Fibroblast of pulmonary artery (primary cell): ENCODE results near the gene COL15A1.
A peak's percentile ranks its signal among the peaks of the same experiment; 100 is the strongest.

Experiments used
- DNase-seq: peaks from one replicate; pipeline ENCODE4 v3.0.0-alpha.2; 2010; ENCODE audit warnings: low read depth
- H3K4me3 ChIP-seq: replicated peaks from 2 replicates; pipeline ENCODE4 v1.5.1; 2011; ENCODE audit warnings: low read depth, mild to moderate bottlenecking, control low read depth, low read length, moderate library complexity
- TF ChIP-seq, protein P1 (sequence below): IDR thresholded peaks from 2 replicates; pipeline ENCODE4 v1.5.1; 2011; ENCODE audit warnings: mild to moderate bottlenecking, control low read depth, low read length, inconsistent platforms; ENCODE audit errors: missing control alignments

COL15A1 gene

GRCh38 chr9:98913705-98914104 lies 30.0 kb upstream of the COL15A1 start:
- no peak overlapping the region for H3K4me3 ChIP-seq
- TF ChIP-seq, protein P1, sequence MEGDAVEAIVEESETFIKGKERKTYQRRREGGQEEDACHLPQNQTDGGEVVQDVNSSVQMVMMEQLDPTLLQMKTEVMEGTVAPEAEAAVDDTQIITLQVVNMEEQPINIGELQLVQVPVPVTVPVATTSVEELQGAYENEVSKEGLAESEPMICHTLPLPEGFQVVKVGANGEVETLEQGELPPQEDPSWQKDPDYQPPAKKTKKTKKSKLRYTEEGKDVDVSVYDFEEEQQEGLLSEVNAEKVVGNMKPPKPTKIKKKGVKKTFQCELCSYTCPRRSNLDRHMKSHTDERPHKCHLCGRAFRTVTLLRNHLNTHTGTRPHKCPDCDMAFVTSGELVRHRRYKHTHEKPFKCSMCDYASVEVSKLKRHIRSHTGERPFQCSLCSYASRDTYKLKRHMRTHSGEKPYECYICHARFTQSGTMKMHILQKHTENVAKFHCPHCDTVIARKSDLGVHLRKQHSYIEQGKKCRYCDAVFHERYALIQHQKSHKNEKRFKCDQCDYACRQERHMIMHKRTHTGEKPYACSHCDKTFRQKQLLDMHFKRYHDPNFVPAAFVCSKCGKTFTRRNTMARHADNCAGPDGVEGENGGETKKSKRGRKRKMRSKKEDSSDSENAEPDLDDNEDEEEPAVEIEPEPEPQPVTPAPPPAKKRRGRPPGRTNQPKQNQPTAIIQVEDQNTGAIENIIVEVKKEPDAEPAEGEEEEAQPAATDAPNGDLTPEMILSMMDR = no peak
- DNase-seq = no peak

- no peak for DNase-seq
- TF ChIP-seq, protein P1 = no peak
- no peak overlapping the region for H3K4me3 ChIP-seq
These were observed 28.1 kb upstream of the COL15A1 start for GRCh38 chr9:98915599-98915998.

DNA sequence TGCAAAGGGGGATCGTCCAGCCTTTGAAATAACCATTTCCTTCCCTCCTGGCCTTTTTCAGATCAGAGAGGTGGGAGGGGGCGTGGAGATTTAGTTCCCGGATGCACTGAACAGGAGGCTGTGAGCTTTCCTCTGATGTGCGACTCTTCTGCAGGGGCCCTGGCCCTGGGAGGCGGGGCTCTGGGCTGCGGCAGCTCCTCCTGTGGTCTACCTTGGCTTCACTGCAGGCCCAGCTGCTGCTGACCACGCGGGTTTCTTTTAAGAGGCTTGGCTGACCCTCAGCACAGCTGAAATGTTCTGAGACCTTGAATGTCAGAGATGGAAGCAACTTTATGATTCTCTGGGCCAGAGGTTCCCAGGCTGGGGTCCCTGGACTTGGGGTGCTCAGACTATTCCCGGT lies 27.0 kb upstream of the COL15A1 start:
- no peak overlapping the region for H3K4me3 ChIP-seq
- DNase-seq = no peak
- TF ChIP-seq, protein P1 = no peak

DNA sequence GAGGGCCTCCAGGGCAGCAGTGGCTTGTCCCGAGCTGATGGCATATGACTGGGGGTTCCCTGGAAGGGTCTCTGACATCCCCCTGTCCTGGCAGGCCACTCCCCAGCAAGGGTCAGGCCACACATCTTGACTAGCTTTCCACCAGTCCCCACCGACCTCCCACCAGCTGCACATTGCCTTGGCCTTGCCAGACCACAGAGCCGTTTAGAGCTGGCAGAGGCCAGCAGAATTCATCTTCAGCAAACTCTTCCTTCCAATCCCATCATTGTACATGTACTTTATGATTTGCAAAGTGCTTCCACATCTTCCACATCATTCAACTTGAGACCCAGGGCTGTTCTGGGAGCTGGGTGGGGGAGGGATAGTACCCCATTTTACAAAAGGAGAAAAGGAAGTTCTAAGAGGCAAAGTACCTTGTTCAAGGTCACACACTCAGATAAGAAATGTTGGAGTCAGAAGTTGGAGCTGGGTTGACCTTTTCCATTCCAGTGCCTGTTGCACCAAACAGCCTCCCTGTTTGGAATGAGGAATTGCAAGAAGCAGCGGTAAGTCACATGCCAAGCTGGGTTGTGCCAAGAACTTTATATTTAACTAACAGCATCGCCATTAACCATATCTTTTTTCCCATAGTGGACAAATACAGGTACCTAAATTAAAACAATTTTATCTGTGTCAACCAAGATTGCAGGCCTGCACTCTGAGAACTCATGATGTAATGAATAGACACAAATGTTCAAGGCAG lies 25.8 kb upstream of the COL15A1 start:
- no peak overlapping the region for H3K4me3 ChIP-seq
- TF ChIP-seq, protein P1 = no peak
- DNase-seq = peak; percentile 17

- no peak for DNase-seq
- no peak overlapping the region for H3K4me3 ChIP-seq
- TF ChIP-seq, protein P1 = no peak
These were observed 22.0 kb upstream of the COL15A1 start for GRCh38 chr9:98921732-98922131.

DNA sequence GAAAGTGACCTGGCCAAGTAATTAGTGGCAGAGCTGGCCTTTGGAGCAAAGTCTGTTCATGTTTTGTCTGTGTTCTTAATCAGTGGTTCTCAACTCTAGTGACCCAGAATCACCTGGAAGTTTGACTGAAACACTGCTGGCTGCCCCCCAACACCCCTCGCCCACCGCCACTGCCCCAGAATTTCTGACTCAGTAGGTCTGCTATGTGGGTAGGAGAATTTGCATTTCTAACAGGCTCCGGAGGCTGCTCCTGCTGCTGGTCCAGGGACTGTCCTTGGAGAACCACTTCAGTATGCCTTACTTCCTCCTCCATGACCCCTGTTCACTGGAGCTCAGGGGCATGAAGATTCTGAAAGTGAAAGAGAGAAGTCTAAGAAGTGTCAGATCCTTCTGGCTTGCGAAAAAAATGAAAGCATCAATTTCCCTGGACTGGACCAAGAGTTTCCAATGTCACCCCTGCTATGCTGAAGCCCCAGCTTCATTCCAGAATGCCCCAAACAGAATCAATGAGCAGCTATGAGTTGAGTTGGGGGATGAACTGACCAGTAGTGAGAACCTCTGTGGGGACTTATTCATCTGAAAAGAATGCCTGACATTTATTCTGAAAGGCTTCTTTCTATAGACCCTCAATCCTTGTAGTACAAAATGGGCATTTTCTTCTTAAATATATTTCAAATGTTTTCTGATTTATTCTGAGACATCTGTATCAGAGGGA lies 20.8 kb upstream of the COL15A1 start:
- no peak overlapping the region for H3K4me3 ChIP-seq
- no peak for DNase-seq
- TF ChIP-seq, protein P1 = no peak
